A673 (cell line): ENCODE data around the gene PDIK1L.

Experiments used
- EZH2 ChIP-seq: fragments of 200-600 bp; sonication (generic); IDR thresholded peaks from 2 replicates; pipeline ENCODE4 v1.6.1; 2017; ENCODE audit warnings: borderline replicate concordance, low read depth, mild to moderate bottlenecking, mixed read lengths, antibody characterized with exemption, low read length; ENCODE audit not compliant: poor library complexity, severe bottlenecking
- TF ChIP-seq, protein P1 (sequence below): fragments of 300-800, 200-600 bp; sonication (generic); conservative IDR thresholded peaks from 2 replicates; pipeline ENCODE4 v1.5.1; 2017; ENCODE audit warnings: low read depth, mild to moderate bottlenecking, antibody characterized with exemption, low read length, moderate library complexity, mixed read lengths

DNA sequence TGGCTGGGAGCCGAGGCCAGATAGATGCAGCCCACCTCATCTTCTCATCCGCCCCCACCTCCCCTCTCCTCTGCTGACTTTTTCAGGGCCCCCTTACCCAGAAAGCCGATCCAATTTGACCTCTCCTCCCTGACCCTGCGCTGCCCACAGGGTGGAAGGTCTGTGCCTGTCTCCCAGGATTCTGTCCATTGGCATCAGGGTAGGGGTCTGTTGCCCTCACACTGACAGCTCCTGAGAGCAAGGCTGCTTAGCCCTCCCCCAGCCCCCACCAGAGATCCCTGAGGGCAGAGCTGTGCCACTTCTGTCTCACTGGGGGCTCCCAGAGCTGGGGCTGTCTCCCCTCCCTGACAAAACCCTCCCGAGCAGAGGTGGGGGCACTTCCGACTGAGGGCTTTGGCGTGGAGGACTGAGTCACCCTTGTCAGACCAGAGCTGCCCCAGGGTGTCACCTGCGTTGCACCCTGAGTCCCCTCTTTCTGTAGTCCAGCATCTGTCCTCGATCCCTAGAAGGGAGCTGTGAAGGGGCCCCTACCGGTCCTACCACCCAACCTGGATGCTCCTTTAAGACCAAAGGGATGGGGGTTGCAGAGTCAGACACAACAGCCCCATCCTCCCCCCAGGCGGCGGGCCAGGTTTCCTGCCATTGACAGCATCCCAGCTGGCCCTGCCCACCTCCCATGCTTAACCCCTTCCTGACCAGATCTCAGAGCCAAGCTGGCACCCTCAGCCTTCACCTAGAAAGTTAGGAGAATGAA is 44.8 kb downstream of the PDIK1L start:
- TF ChIP-seq, protein P1, sequence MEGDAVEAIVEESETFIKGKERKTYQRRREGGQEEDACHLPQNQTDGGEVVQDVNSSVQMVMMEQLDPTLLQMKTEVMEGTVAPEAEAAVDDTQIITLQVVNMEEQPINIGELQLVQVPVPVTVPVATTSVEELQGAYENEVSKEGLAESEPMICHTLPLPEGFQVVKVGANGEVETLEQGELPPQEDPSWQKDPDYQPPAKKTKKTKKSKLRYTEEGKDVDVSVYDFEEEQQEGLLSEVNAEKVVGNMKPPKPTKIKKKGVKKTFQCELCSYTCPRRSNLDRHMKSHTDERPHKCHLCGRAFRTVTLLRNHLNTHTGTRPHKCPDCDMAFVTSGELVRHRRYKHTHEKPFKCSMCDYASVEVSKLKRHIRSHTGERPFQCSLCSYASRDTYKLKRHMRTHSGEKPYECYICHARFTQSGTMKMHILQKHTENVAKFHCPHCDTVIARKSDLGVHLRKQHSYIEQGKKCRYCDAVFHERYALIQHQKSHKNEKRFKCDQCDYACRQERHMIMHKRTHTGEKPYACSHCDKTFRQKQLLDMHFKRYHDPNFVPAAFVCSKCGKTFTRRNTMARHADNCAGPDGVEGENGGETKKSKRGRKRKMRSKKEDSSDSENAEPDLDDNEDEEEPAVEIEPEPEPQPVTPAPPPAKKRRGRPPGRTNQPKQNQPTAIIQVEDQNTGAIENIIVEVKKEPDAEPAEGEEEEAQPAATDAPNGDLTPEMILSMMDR = no peak
- no peak for TF ChIP-seq EZH2
